Neural progenitor cell (in vitro differentiated cells): ENCODE data around the gene UHRF1. TPM values are rescaled to one million over a fixed set of nuclear protein-coding genes. Genes with fewer than 3 reads are reported as not detected.
A peak's percentile ranks its signal among the peaks of the same experiment; 100 is the strongest.

ENCODE experiments used
- DNase-seq: peaks from one replicate; pipeline ENCODE4 v3.0.0-alpha.2; 2016; ENCODE audit warnings: low spot score
- H2AFZ ChIP-seq: fragments of 200-600 bp; sonication (generic); replicated peaks from 2 replicates; pipeline ENCODE4 v1.6.1; 2016; ENCODE audit warnings: antibody characterized with exemption
- H3F3A ChIP-seq: fragments of 200-600 bp; sonication (generic); 2 replicates; pipeline ENCODE4 v1.6.1; 2016; ENCODE audit warnings: antibody characterized with exemption, low read depth
- H3K27ac ChIP-seq: fragments of 200-600 bp; sonication (generic); 2 replicates; pipeline ENCODE4 v1.5.1; 2016; ENCODE audit warnings: mild to moderate bottlenecking
- H3K27me3 ChIP-seq: fragments of 200-600 bp; sonication (generic); 2 replicates; pipeline ENCODE4 v1.6.1; 2016; ENCODE audit warnings: mild to moderate bottlenecking, moderate library complexity
- H3K36me3 ChIP-seq: fragments of 200-600 bp; sonication (generic); 2 replicates; pipeline ENCODE4 v1.5.1; 2016
- H3K4me1 ChIP-seq: fragments of 200-600 bp; sonication (generic); 2 replicates; pipeline ENCODE4 v1.6.1; 2016; ENCODE audit warnings: mixed run types
- H3K4me2 ChIP-seq: fragments of 200-600 bp; sonication (generic); 2 replicates; pipeline ENCODE4 v1.6.1; 2016
- H3K4me3 ChIP-seq: fragments of 200-600 bp; sonication (generic); 2 replicates; pipeline ENCODE4 v1.5.1; 2016
- H3K79me2 ChIP-seq: fragments of 200-600 bp; sonication (generic); 2 replicates; pipeline ENCODE4 v1.6.1; 2016; ENCODE audit warnings: low read depth
- H3K9ac ChIP-seq: fragments of 200-600 bp; sonication (generic); 2 replicates; pipeline ENCODE4 v1.6.1; 2016
- H3K9me3 ChIP-seq: fragments of 200-600 bp; sonication (generic); 2 replicates; pipeline ENCODE4 v1.5.1; 2016; ENCODE audit warnings: low read depth
- H4K20me1 ChIP-seq: fragments of 200-600 bp; sonication (generic); 2 replicates; pipeline ENCODE4 v1.6.1; 2016; ENCODE audit warnings: low read depth
- H3K27ac Mint-ChIP-seq: 3 replicates; pipeline ENCODE4 v1.8.0; 2021; ENCODE audit warnings: mixed read lengths
- H3K27me3 Mint-ChIP-seq: 2 replicates; pipeline ENCODE4 v1.8.0; 2022; ENCODE audit warnings: low read depth, mild to moderate bottlenecking, inconsistent platforms, moderate library complexity, mixed read lengths; ENCODE audit not compliant: insufficient read depth
- H3K36me3 Mint-ChIP-seq: 3 replicates; pipeline ENCODE4 v1.8.0; 2021; ENCODE audit warnings: mixed read lengths
- H3K4me1 Mint-ChIP-seq: 3 replicates; pipeline ENCODE4 v1.8.0; 2021; ENCODE audit warnings: mixed read lengths
- H3K4me3 Mint-ChIP-seq: 3 replicates; pipeline ENCODE4 v1.8.0; 2021; ENCODE audit warnings: mild to moderate bottlenecking, moderate library complexity, mixed read lengths
- H3K9me3 Mint-ChIP-seq: 3 replicates; pipeline ENCODE4 v1.8.0; 2020; ENCODE audit warnings: mixed read lengths
- CTCF ChIP-seq: fragments of 200-600 bp; sonication (generic); IDR thresholded peaks from 2 replicates; pipeline ENCODE4 v1.5.1; 2017; ENCODE audit warnings: antibody characterized with exemption, mild to moderate bottlenecking
- EZH2 ChIP-seq: fragments of 200-600 bp; sonication (generic); IDR thresholded peaks from 2 replicates; pipeline ENCODE4 v1.6.1; 2017; ENCODE audit warnings: antibody characterized with exemption, mild to moderate bottlenecking, moderate library complexity
- EZH2phosphoT487 ChIP-seq: fragments of 200-600 bp; sonication (generic); IDR thresholded peaks from 2 replicates; pipeline ENCODE4 v1.6.1; 2017; ENCODE audit warnings: antibody characterized with exemption
- total RNA-seq: library from RNA; depleted of rRNA; stranded (reverse); fragments of >200 nt; gene quantifications from 2 replicates; pipeline ENCODE4 v1.2.3, GENCODE V29; 2015; ENCODE audit warnings: low replicate concordance

Gene UHRF1
- total RNA-seq, 1 donor from 2014 or later = 34.1 TPM

DNA sequence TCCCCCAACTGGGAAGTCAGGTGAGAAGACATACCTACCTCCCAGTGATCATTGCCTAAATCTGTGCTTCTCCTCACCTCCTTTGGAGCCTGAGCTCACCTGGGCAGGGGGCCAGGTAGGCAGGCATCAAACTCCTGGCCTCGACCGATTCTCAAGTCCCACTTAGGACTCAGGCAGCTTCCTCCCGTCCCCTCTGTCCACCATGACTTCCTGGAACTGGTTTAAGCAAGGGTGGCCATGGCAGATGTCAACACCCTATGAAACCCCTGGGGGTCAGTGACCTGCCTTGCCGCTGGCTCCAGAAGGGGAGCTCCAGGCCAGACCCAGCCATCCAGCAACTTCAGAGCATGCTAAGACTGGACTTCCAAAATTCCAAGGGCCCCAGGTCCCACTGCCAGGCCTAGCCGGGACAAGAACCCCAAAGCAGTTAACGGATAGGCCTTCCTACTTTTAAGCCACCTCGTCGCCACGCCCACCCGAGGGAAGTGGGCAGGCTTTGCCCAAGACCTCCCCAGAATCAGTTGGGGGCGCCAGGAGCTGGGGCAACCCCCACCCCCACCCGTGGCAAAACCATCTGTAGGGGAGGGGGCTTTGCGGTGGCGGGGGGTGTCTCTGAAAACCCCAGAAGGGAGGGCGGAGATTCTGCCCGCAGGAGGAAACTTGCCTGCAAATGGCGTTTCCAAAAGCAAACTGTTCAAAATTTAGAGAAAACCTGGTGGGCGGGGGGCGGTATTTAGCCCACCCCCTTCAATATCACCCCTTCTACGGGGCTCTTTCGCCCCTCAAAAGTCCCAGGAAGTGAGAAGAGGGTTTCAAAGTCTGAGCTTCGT is 42.5 kb upstream of the UHRF1 start:
- Histone ChIP-seq H3K4me2 (peak overlapping the region; percentile 85), H3K27ac (no peak overlapping the region), H3K9ac (peak overlapping the region; percentile 69), H3K9me3 (no peaks in the 10 kb centered on the region), H3K4me3 (peak overlapping the region; percentile 97), H3K27me3 (no peaks in the 10 kb centered on the region), H3K36me3 (no peaks in the 10 kb centered on the region), H3F3A (peaks cover 5% of the 10 kb centered on the region), H2AFZ (peak overlapping the region; percentile 73), H3K79me2 (peaks cover 45% of the 10 kb centered on the region), H4K20me1 (peaks cover 33% of the 10 kb centered on the region), H3K4me1 (no peaks in the 10 kb centered on the region)
- H3K27me3 Mint-ChIP-seq = peaks cover 10% of the 10 kb centered on the region
- H3K27ac Mint-ChIP-seq = peak overlapping the region; percentile 42
- peak overlapping the region; percentile 88 for H3K4me3 Mint-ChIP-seq
- H3K36me3 Mint-ChIP-seq = no peaks in the 10 kb centered on the region
- TF ChIP-seq EZH2 = no peak
- DNase-seq = peak; percentile 80
- no peaks in the 10 kb centered on the region for H3K9me3 Mint-ChIP-seq
- H3K4me1 Mint-ChIP-seq = peaks cover 14% of the 10 kb centered on the region

GRCh38 chr19:4867534-4868285 is 41.6 kb upstream of the UHRF1 start, which contains the start of gene PLIN3:
Gene PLIN3, minus strand, starts transcription at chr19:4867667. Its CDS starts 6,273 bp downstream, at chr19:4861394.
- Histone ChIP-seq H3K9ac (peak within 1 kb of the TSS; percentile 69), H2AFZ (peak within 1 kb of the TSS; percentile 89)
- peak within 1 kb of the TSS; percentile 42 for H3K27ac Mint-ChIP-seq

GRCh38 chr19:4868286-4868834 is 40.9 kb upstream of the UHRF1 start:
- Histone ChIP-seq H3K4me2 (no peak overlapping the region), H2AFZ (no peak overlapping the region), H3F3A (peaks cover 5% of the 10 kb centered on the region), H3K9me3 (no peaks in the 10 kb centered on the region), H4K20me1 (peaks cover 25% of the 10 kb centered on the region), H3K27me3 (no peaks in the 10 kb centered on the region), H3K79me2 (peaks cover 36% of the 10 kb centered on the region), H3K27ac (no peak overlapping the region), H3K4me3 (no peak overlapping the region), H3K9ac (no peak overlapping the region), H3K36me3 (no peaks in the 10 kb centered on the region), H3K4me1 (no peaks in the 10 kb centered on the region)
- DNase-seq = no peak
- H3K27me3 Mint-ChIP-seq = peaks cover 12% of the 10 kb centered on the region
- peaks cover 14% of the 10 kb centered on the region for H3K4me1 Mint-ChIP-seq
- H3K4me3 Mint-ChIP-seq = peak overlapping the region; percentile 88
- no peak overlapping the region for H3K27ac Mint-ChIP-seq
- no peak for TF ChIP-seq CTCF
- no peak for TF ChIP-seq EZH2
- no peak for TF ChIP-seq EZH2phosphoT487
- no peaks in the 10 kb centered on the region for H3K36me3 Mint-ChIP-seq
- no peaks in the 10 kb centered on the region for H3K9me3 Mint-ChIP-seq

More at GRCh38 chr19:4867534-4868285, 41.6 kb upstream of the UHRF1 start, which contains the start of gene PLIN3:
- Histone ChIP-seq H3K79me2 (peaks cover 39% of the 10 kb centered on the region), H3K4me3 (peak within 1 kb of the TSS; percentile 97), H3K9me3 (no peaks in the 10 kb centered on the region), H3K27ac (no peak within 1 kb of the TSS), H3K4me2 (peak within 1 kb of the TSS; percentile 85), H3K36me3 (no peaks in the 10 kb centered on the region), H3K27me3 (no peaks in the 10 kb centered on the region), H3K4me1 (no peaks in the 10 kb centered on the region), H4K20me1 (peaks cover 28% of the 10 kb centered on the region), H3F3A (peaks cover 5% of the 10 kb centered on the region)
- no peaks in the 10 kb centered on the region for H3K36me3 Mint-ChIP-seq
- H3K9me3 Mint-ChIP-seq = no peaks in the 10 kb centered on the region
- H3K27me3 Mint-ChIP-seq = peaks cover 11% of the 10 kb centered on the region
- H3K4me3 Mint-ChIP-seq = peak within 1 kb of the TSS; percentile 88
- H3K4me1 Mint-ChIP-seq = peaks cover 14% of the 10 kb centered on the region
- DNase-seq = peak; percentile 95
- TF ChIP-seq CTCF (no peak), EZH2 (no peak)
